Epithelial cell of proximal tubule (primary cell): Measurements from ENCODE around the gene GPC5. TPM values are rescaled to one million over a fixed set of nuclear protein-coding genes. Genes with fewer than 3 reads are reported as not detected.

Experiments used
- DNase-seq: peaks from one replicate; pipeline ENCODE4 v3.0.0-alpha.2; 2011; ENCODE audit warnings: low read depth
- H3K4me3 ChIP-seq: 2 replicates; pipeline ENCODE4 v1.5.1; 2011; ENCODE audit warnings: low read depth, mild to moderate bottlenecking, low read length
- CTCF ChIP-seq: conservative IDR thresholded peaks from 2 replicates; pipeline ENCODE4 v1.5.1; 2012; ENCODE audit warnings: low read depth, mild to moderate bottlenecking, low read length
- total RNA-seq: library from RNA; depleted of rRNA; stranded (reverse); fragments of >200 nt; gene quantifications from 2 replicates; pipeline ENCODE4 v1.2.3, GENCODE V29; 2015

GPC5 gene
- total RNA-seq, 1 donor from 2014 or later, result not detected

- H3K4me3 ChIP-seq, result no peak overlapping the region
- TF ChIP-seq CTCF, result no peak
Measured at GRCh38 chr13:91978571-91978970, 580.1 kb downstream of the GPC5 start.

GRCh38 chr13:91986761-91987483 is 588.5 kb downstream of the GPC5 start:
- DNase-seq, result no peak
- no peak overlapping the region for H3K4me3 ChIP-seq
- TF ChIP-seq CTCF, result no peak

More at GRCh38 chr13:91978571-91978970, 580.1 kb downstream of the GPC5 start:
- DNase-seq, result no peak

- TF ChIP-seq CTCF, result no peak
- H3K4me3 ChIP-seq, result no peak overlapping the region
- no peak for DNase-seq
Measured at GRCh38 chr13:91988331-91988730, 589.9 kb downstream of the GPC5 start.

- no peak overlapping the region for H3K4me3 ChIP-seq
- no peak for DNase-seq
- TF ChIP-seq CTCF, result no peak
Measured at GRCh38 chr13:92012787-92013186, 614.4 kb downstream of the GPC5 start.

- DNase-seq, result no peak
- no peak overlapping the region for H3K4me3 ChIP-seq
- TF ChIP-seq CTCF, result no peak
Measured at GRCh38 chr13:92017737-92018136, 619.3 kb downstream of the GPC5 start.

- no peak overlapping the region for H3K4me3 ChIP-seq
- TF ChIP-seq CTCF, result no peak
- no peak for DNase-seq
Measured at GRCh38 chr13:92028695-92029094, 630.3 kb downstream of the GPC5 start.

GRCh38 chr13:92029641-92030040 is 631.2 kb downstream of the GPC5 start:
- no peak for DNase-seq
- H3K4me3 ChIP-seq, result no peak overlapping the region
- no peak for TF ChIP-seq CTCF
